NB4 (cell line): ENCODE data around the gene LRRC34.

Experiments
- MYC ChIP-seq: IDR thresholded peaks from 2 replicates; pipeline ENCODE4 v1.6.1; 2011; ENCODE audit warnings: low read depth, low read length
- POLR2A ChIP-seq: IDR thresholded peaks from 2 replicates; pipeline ENCODE4 v1.6.1; 2011; ENCODE audit warnings: mild to moderate bottlenecking; ENCODE audit not compliant: insufficient read length; ENCODE audit errors: extremely low read depth
- TF ChIP-seq, protein P1 (sequence below): IDR thresholded peaks from one replicate; pipeline ENCODE4 v1.5.1; 2012; ENCODE audit warnings: low read depth, low read length

DNA sequence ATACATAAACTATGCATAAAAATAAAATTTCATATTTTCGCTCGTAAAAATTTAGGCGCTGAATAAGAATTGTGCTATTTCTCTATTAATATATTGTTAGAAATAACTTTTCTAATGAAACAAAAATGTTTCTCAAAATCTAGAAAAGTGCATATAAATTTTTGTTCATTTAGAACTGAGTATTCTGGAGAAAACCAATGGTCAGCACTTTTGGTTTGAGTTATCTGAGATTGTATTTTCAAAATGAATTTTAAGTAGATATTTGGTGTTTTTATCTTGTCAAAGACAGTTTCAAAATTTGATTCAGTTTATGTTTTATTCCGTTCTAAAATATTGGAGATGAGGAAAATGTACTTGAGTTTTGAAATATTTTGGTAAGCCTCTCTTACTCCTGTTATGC is 25.6 kb downstream of the LRRC34 start:
- TF ChIP-seq, protein P1, sequence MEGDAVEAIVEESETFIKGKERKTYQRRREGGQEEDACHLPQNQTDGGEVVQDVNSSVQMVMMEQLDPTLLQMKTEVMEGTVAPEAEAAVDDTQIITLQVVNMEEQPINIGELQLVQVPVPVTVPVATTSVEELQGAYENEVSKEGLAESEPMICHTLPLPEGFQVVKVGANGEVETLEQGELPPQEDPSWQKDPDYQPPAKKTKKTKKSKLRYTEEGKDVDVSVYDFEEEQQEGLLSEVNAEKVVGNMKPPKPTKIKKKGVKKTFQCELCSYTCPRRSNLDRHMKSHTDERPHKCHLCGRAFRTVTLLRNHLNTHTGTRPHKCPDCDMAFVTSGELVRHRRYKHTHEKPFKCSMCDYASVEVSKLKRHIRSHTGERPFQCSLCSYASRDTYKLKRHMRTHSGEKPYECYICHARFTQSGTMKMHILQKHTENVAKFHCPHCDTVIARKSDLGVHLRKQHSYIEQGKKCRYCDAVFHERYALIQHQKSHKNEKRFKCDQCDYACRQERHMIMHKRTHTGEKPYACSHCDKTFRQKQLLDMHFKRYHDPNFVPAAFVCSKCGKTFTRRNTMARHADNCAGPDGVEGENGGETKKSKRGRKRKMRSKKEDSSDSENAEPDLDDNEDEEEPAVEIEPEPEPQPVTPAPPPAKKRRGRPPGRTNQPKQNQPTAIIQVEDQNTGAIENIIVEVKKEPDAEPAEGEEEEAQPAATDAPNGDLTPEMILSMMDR: no peak
- TF ChIP-seq POLR2A (no peak), MYC (no peak)
